ENCODE measurements around the gene RBBP8NL.

RBBP8NL gene

GRCh38 chr20:62407221-62407992, 19.9 kb downstream of the RBBP8NL start, which contains the start of gene CABLES2:
CABLES2 (minus strand) TSS chr20:62407285; CDS start chr20:62407276, 9 bp downstream.
- no peaks in the 10 kb centered on the region for H3K9me3 ChIP-seq (ENCODE audit: severe bottlenecking)
- peak within 1 kb of the TSS; percentile 69 for H3K4me3 ChIP-seq (ENCODE audit: low read depth, low read length)
- DNase-seq = peak; percentile 94
- no peak for TF ChIP-seq CTCF (IDR thresholded peaks at IDR 0.05; ENCODE audit: low read depth, low read length)
- H3K27ac ChIP-seq = peak within 1 kb of the TSS; percentile 97
- H3K27me3 ChIP-seq (ENCODE audit: insufficient read depth, low read depth, severe bottlenecking) = no peaks in the 10 kb centered on the region
- H3K36me3 ChIP-seq = peaks cover 22% of the 10 kb centered on the region

- H3K9me3 ChIP-seq (ENCODE audit: severe bottlenecking) = no peaks in the 10 kb centered on the region
- no peaks in the 10 kb centered on the region for H3K27me3 ChIP-seq (ENCODE audit: insufficient read depth, low read depth, severe bottlenecking)
- TF ChIP-seq CTCF (IDR thresholded peaks at IDR 0.05; ENCODE audit: low read depth, low read length) = no peak
- peak overlapping the region; percentile 69 for H3K4me3 ChIP-seq (ENCODE audit: low read depth, low read length)
- peaks cover 25% of the 10 kb centered on the region for H3K36me3 ChIP-seq
- peak overlapping the region; percentile 74 for H3K27ac ChIP-seq
- DNase-seq = no peak
Observed at GRCh38 chr20:62406635-62407176, 20.6 kb downstream of the RBBP8NL start.

- TF ChIP-seq CTCF (IDR thresholded peaks at IDR 0.05; ENCODE audit: low read depth, low read length) = no peak
- Histone ChIP-seq H3K36me3 (peaks cover 25% of the 10 kb centered on the region), H3K4me3 (ENCODE audit: low read depth, low read length) (peak overlapping the region; percentile 69), H3K27ac (no peak overlapping the region), H3K9me3 (ENCODE audit: severe bottlenecking) (no peaks in the 10 kb centered on the region), H3K27me3 (ENCODE audit: insufficient read depth, low read depth, severe bottlenecking) (no peaks in the 10 kb centered on the region)
- DNase-seq = no peak
Observed at GRCh38 chr20:62405981-62406513, 21.3 kb downstream of the RBBP8NL start.

- Histone ChIP-seq H3K27ac (no peak overlapping the region), H3K9me3 (ENCODE audit: severe bottlenecking) (no peaks in the 10 kb centered on the region), H3K4me3 (ENCODE audit: low read depth, low read length) (no peak overlapping the region), H3K36me3 (peaks cover 25% of the 10 kb centered on the region), H3K27me3 (ENCODE audit: insufficient read depth, low read depth, severe bottlenecking) (no peaks in the 10 kb centered on the region)
- peak; percentile 82 for TF ChIP-seq CTCF (IDR thresholded peaks at IDR 0.05; ENCODE audit: low read depth, low read length)
- DNase-seq = peak; percentile 60
Observed at GRCh38 chr20:62405108-62405980, 22.0 kb downstream of the RBBP8NL start.

GRCh38 chr20:62404761-62405107, 22.6 kb downstream of the RBBP8NL start:
- Histone ChIP-seq H3K27me3 (ENCODE audit: insufficient read depth, low read depth, severe bottlenecking) (no peaks in the 10 kb centered on the region), H3K36me3 (peaks cover 26% of the 10 kb centered on the region), H3K27ac (no peak overlapping the region), H3K4me3 (ENCODE audit: low read depth, low read length) (no peak overlapping the region), H3K9me3 (ENCODE audit: severe bottlenecking) (no peaks in the 10 kb centered on the region)
- DNase-seq = no peak
- TF ChIP-seq CTCF (IDR thresholded peaks at IDR 0.05; ENCODE audit: low read depth, low read length) = no peak
